GM12878 (cell line): Measurements from ENCODE around the gene AMER2. TPM values are rescaled to one million over a fixed set of nuclear protein-coding genes. Genes with fewer than 3 reads are reported as not detected.

Source experiments
- ATAC-seq: fragments of 200-7000 bp; cut with Tn5 transposase; 3 replicates; pipeline ENCODE4 v1.9.1; 2020; ENCODE audit warnings: mild to moderate bottlenecking, moderate library complexity
- BruUV-seq: library from RNA; stranded (reverse); fragments of 400-500 nt; replicated peaks from 2 replicates; lab custom pipeline; 2021; lab: Mats Ljungman, UMichigan
- CTCF ChIA-PET: fragments of 300-600 bp; sonication (Branson Sonifier 250); formaldehyde crosslinking; extraction: SDS; loops from one replicate; lab custom pipeline; 2021; ENCODE audit warnings: inconsistent platforms; lab: Yijun Ruan, JAX
- POLR2A ChIA-PET: fragments of 350-600 bp; formaldehyde crosslinking; extraction: SDS; loops from one replicate; lab custom pipeline; 2021; ENCODE audit warnings: inconsistent platforms; lab: Charles Lee
- RAD21 ChIA-PET: fragments of 300-600 bp; sonication (Branson Sonifier 250); formaldehyde crosslinking; loops from one replicate; lab custom pipeline; 2023; ENCODE audit warnings: antibody characterized with exemption; ENCODE audit not compliant: unreplicated experiment; lab: Charles Lee
- SMC1A ChIA-PET: fragments of 300-600 bp; sonication (Branson Sonifier 250); formaldehyde crosslinking; loops from one replicate; lab custom pipeline; 2023; ENCODE audit not compliant: unreplicated experiment, uncharacterized antibody; lab: Charles Lee
- DNase-seq: peaks from one replicate; pipeline ENCODE4 v3.0.0-alpha.2; 2011; ENCODE audit warnings: low read depth, low spot score
- FAIRE-seq: peaks from 3 replicates; lab custom pipeline; 2011; peaks lifted over from hg19 to GRCh38; lab: Jason Lieb, UNC
- H2AFZ ChIP-seq: 2 replicates; pipeline ENCODE4 v1.6.0; 2011; ENCODE audit warnings: low read depth, low read length, control low read depth; ENCODE audit not compliant: control insufficient read depth
- H3K27ac ChIP-seq: 2 replicates; pipeline ENCODE4 v1.5.1; 2011; ENCODE audit warnings: control low read depth; ENCODE audit not compliant: control insufficient read depth, insufficient read depth
- H3K27me3 ChIP-seq, 2 experiments: replicated peaks in 1 of 2; 2 replicates each; pipeline versions ENCODE4 v1.6.0 to v1.6.1; 2011; ENCODE audit warnings: low read length in 1 of 2; ENCODE audit not compliant: control insufficient read depth in 2 of 2, insufficient read depth in 2 of 2
- H3K36me3 ChIP-seq, 2 experiments: 2 replicates each; pipeline ENCODE4 v1.5.1; 2011; ENCODE audit warnings: low read length in 1 of 2; ENCODE audit not compliant: control insufficient read depth in 2 of 2, insufficient read depth in 2 of 2
- H3K4me1 ChIP-seq: 2 replicates; pipeline ENCODE4 v1.6.1; 2011; ENCODE audit warnings: mild to moderate bottlenecking, low read length, moderate library complexity, mixed read lengths; ENCODE audit not compliant: control insufficient read depth, insufficient read depth
- H3K4me2 ChIP-seq: 2 replicates; pipeline ENCODE4 v1.6.0; 2011; ENCODE audit warnings: control low read depth; ENCODE audit not compliant: control insufficient read depth, insufficient read depth
- H3K4me3 ChIP-seq: fragments of 200-600 bp; sonication (generic); 2 replicates; pipeline ENCODE4 v1.5.1; 2016
- H3K79me2 ChIP-seq: 2 replicates; pipeline ENCODE4 v1.6.0; 2011; ENCODE audit warnings: low read length; ENCODE audit not compliant: control insufficient read depth, insufficient read depth
- H3K9ac ChIP-seq: 2 replicates; pipeline ENCODE4 v1.8.0; 2011; ENCODE audit warnings: low read length, control low read depth, mixed read lengths; ENCODE audit not compliant: control insufficient read depth, insufficient read depth
- H3K9me3 ChIP-seq: replicated peaks from 3 replicates; pipeline ENCODE4 v1.5.1; 2011; ENCODE audit warnings: mild to moderate bottlenecking, low read length; ENCODE audit not compliant: control insufficient read depth, insufficient read depth
- H4K20me1 ChIP-seq: 2 replicates; pipeline ENCODE4 v1.6.0; 2011; ENCODE audit not compliant: control insufficient read depth, insufficient read depth
- CHD2 ChIP-seq: IDR thresholded peaks from 2 replicates; pipeline ENCODE4 v1.6.1; 2011; ENCODE audit warnings: low read depth, low read length, improper control_type of control experiment, borderline replicate concordance
- HDAC2 ChIP-seq: fragments of 200-600 bp; sonication (generic); IDR thresholded peaks from 2 replicates; pipeline ENCODE4 v1.6.1; 2017
- NFYB ChIP-seq: IDR thresholded peaks from 2 replicates; pipeline ENCODE4 v1.6.1; 2011; ENCODE audit warnings: low read depth, mild to moderate bottlenecking, low read length, improper control_type of control experiment, moderate library complexity; ENCODE audit not compliant: insufficient read depth
- PKNOX1 ChIP-seq: fragments of 450-650 bp; IDR thresholded peaks from 2 replicates; pipeline ENCODE4 v1.6.1; 2016; ENCODE audit warnings: mild to moderate bottlenecking
- STAT3 ChIP-seq: IDR thresholded peaks from 2 replicates; pipeline ENCODE4 v1.6.1; 2011; ENCODE audit warnings: low read depth, low read length, improper control_type of control experiment
- TAF1 ChIP-seq: IDR thresholded peaks from 2 replicates; pipeline ENCODE4 v1.6.1; 2011; ENCODE audit warnings: mild to moderate bottlenecking, low read depth, low read length, borderline replicate concordance
- TARDBP ChIP-seq: IDR thresholded peaks from 2 replicates; pipeline ENCODE4 v1.6.1; 2016; ENCODE audit warnings: borderline replicate concordance
- USF1 ChIP-seq: IDR thresholded peaks from 2 replicates; pipeline ENCODE4 v1.6.1; 2011; ENCODE audit warnings: borderline replicate concordance, low read depth, mild to moderate bottlenecking, moderate library complexity, mixed read lengths, low read length; ENCODE audit not compliant: insufficient read depth; ENCODE audit errors: extremely low read length
- YBX1 ChIP-seq: fragments of 450-650 bp; IDR thresholded peaks from 2 replicates; pipeline ENCODE4 v1.6.1; 2016; ENCODE audit warnings: antibody characterized with exemption
- ZBED1 ChIP-seq: IDR thresholded peaks from 2 replicates; pipeline ENCODE4 v1.6.1; 2016; ENCODE audit warnings: borderline replicate concordance
- WGBS: methylation state at CpG from one replicate; pipeline ENCODE4 v1.1.6; 2016; ENCODE audit warnings: low lambda C conversion rate; ENCODE audit not compliant: insufficient replicate concordance, insufficient coverage; ENCODE audit errors: missing lambda C conversion rate; 5-methylcytosine and 5-hydroxymethylcytosine counted together
- in situ Hi-C: fragments of 300-500 bp; cut with MboI; formaldehyde crosslinking; loops from 9 replicates; pipeline ENCODE4 v1.14.3; 2018; ENCODE audit warnings: mixed read lengths
- intact Hi-C: fragments of 100-400 bp; cut with micrococcal nuclease; formaldehyde crosslinking; loops from one replicate; pipeline ENCODE4 v1.14.2; 2022; ENCODE audit not compliant: unreplicated experiment
- polyA plus RNA-seq, 11 experiments: library from polyadenylated mRNA; depleted of rRNA in 4 of 11; unstranded in 6 of 11; stranded (reverse) in 5 of 11; fragments of >200 nt; fragmentation: Nextera tagmentation in 4 of 11; fragmentation: Illumina TruSeq in 1 of 11; extraction: Ambion mirVana in 4 of 11; extraction: Trizol in 1 of 11; gene quantifications; 1 replicate in 1 of 11; 2 replicates in 10 of 11; pipeline versions ENCODE4 v1.2.1 to v1.2.3, GENCODE V29; 2011 to 2016; ENCODE audit warnings: inconsistent platforms in 2 of 11, missing spikeins in 2 of 11, low read depth in 1 of 11
- total RNA-seq, 4 experiments: library from RNA; depleted of rRNA in 3 of 4; stranded (reverse); fragments of >200 nt in 3 of 4; fragmentation: Illumina TruSeq in 1 of 4; extraction: Trizol in 1 of 4; gene quantifications; 2 replicates each; pipeline versions ENCODE4 v1.2.1 to v1.2.3, GENCODE V29; 2013 to 2021

Gene AMER2
- total and polyA plus RNA-seq, 10 of the 15 experiments (the other 5 are each of a cell fraction or from before 2014, with no cell fraction given) = 0.01 to 0.34 (median 0.21) TPM

GRCh38 chr13:25148402-25148771 is 23.7 kb downstream of the AMER2 start:
- TF ChIP-seq YBX1 (no peak), HDAC2 (no peak), TARDBP (peak; percentile 38; the same call in 1 of the 2 replicates), STAT3 (0 out of 2 replicates have a peak, but pooled peaks have one; percentile 3), USF1 (peak; percentile 34), PKNOX1 (0 out of 2 replicates have a peak, but pooled peaks have one; percentile 3), ZBED1 (0 out of 2 replicates have a peak, but pooled peaks have one; percentile 3), CHD2 (no peak), TAF1 (no peak), NFYB (peak; percentile 85)
- no peak for FAIRE-seq
- ATAC-seq = peak; percentile 40; the same call in 2 of the 3 replicates
- H2AFZ ChIP-seq = no peak overlapping the region; the same call in 1 of the 2 replicates
- no peak overlapping the region for H3K27ac ChIP-seq
- RAD21 ChIA-PET = no interaction called here
- intact Hi-C loops = loop anchor here (2.0 to 10.0 kb wide), 2 partner anchors 32 to 56 kb away; no protein-coding TSS in a partner anchor
- SMC1A ChIA-PET = no interaction called here
- no TSS peak for BruUV-seq
- no peak for DNase-seq
- CTCF ChIA-PET = no interaction called here
- H3K4me3 ChIP-seq = no peak overlapping the region
- no peak overlapping the region for H3K9ac ChIP-seq
- WGBS = 48% methylated on average over 5 of the region's 5 CpGs
- no peaks in the 10 kb centered on the region for H3K27me3 ChIP-seq
- H3K79me2 ChIP-seq = no peaks in the 10 kb centered on the region
- in situ Hi-C loops = no loop called here
- H3K4me2 ChIP-seq = no peak overlapping the region; the same call in 1 of the 2 replicates
- peaks cover 7% of the 10 kb centered on the region; the same call in 1 of the 3 replicates for H3K9me3 ChIP-seq
- H3K4me1 ChIP-seq = 0 out of 2 replicates have a peak, but pooled peaks cover 2% of the 10 kb centered on the region
- H3K36me3 ChIP-seq = no peaks in the 10 kb centered on the region
- POLR2A ChIA-PET = no interaction called here
- H4K20me1 ChIP-seq = no peaks in the 10 kb centered on the region
